GM12878 (cell line): ENCODE measurements around the gene MEGF11. TPM values are rescaled to one million over a fixed set of nuclear protein-coding genes. Genes with fewer than 3 reads are reported as not detected.

Experiments used
- BCL11A ChIP-seq: IDR thresholded peaks from 2 replicates; pipeline ENCODE4 v1.6.1; 2011; ENCODE audit warnings: low read depth, low read length
- EGR1 ChIP-seq, 2 experiments: IDR thresholded peaks; 1 replicate in 1 of 2; 2 replicates in 1 of 2; pipeline ENCODE4 v1.6.1; 2011 to 2012; ENCODE audit warnings: low read depth in 2 of 2, low read length in 2 of 2, borderline replicate concordance in 1 of 2, mild to moderate bottlenecking in 1 of 2, moderate library complexity in 1 of 2
- EP300 ChIP-seq, 2 experiments: fragments of 150-350 bp in 1 of 2; IDR thresholded peaks; 2 replicates each; pipeline ENCODE4 v1.6.1; 2011 to 2012; ENCODE audit warnings: low read depth in 2 of 2, low read length in 2 of 2, borderline replicate concordance in 1 of 2, improper control_type of control experiment in 1 of 2, inconsistent platforms in 1 of 2; ENCODE audit not compliant: control insufficient read depth in 1 of 2
- JUNB ChIP-seq: IDR thresholded peaks from 2 replicates; pipeline ENCODE4 v1.6.1; 2016; ENCODE audit warnings: antibody characterized with exemption, mild to moderate bottlenecking
- LARP7 ChIP-seq: fragments of 450-650 bp; IDR thresholded peaks from 2 replicates; pipeline ENCODE4 v1.6.1; 2017; ENCODE audit warnings: mild to moderate bottlenecking
- POLR2AphosphoS5 ChIP-seq: IDR thresholded peaks from 2 replicates; pipeline ENCODE4 v1.6.1; 2011; ENCODE audit warnings: mild to moderate bottlenecking, low read length, inconsistent platforms
- SMAD1 ChIP-seq: fragments of 450-650 bp; IDR thresholded peaks from 2 replicates; pipeline ENCODE4 v1.6.1; 2018; ENCODE audit warnings: mild to moderate bottlenecking, low read depth; ENCODE audit not compliant: partially characterized antibody
- SPI1 ChIP-seq: IDR thresholded peaks from 2 replicates; pipeline ENCODE4 v1.6.1; 2011; ENCODE audit warnings: low read depth, mild to moderate bottlenecking, low read length, moderate library complexity, borderline replicate concordance; ENCODE audit not compliant: insufficient read depth
- ZNF207 ChIP-seq: fragments of 450-650 bp; IDR thresholded peaks from 2 replicates; pipeline ENCODE4 v1.6.1; 2014; ENCODE audit warnings: antibody characterized with exemption, mild to moderate bottlenecking, borderline replicate concordance
- polyA plus RNA-seq, 11 experiments: library from polyadenylated mRNA; depleted of rRNA in 4 of 11; unstranded in 6 of 11; stranded (reverse) in 5 of 11; fragments of >200 nt; fragmentation: Nextera tagmentation in 4 of 11; fragmentation: Illumina TruSeq in 1 of 11; extraction: Ambion mirVana in 4 of 11; extraction: Trizol in 1 of 11; gene quantifications; 1 replicate in 1 of 11; 2 replicates in 10 of 11; pipeline versions ENCODE4 v1.2.1 to v1.2.3, GENCODE V29; 2011 to 2016; ENCODE audit warnings: inconsistent platforms in 2 of 11, missing spikeins in 2 of 11, low read depth in 1 of 11
- total RNA-seq, 4 experiments: library from RNA; depleted of rRNA in 3 of 4; stranded (reverse); fragments of >200 nt in 3 of 4; fragmentation: Illumina TruSeq in 1 of 4; extraction: Trizol in 1 of 4; gene quantifications; 2 replicates each; pipeline versions ENCODE4 v1.2.1 to v1.2.3, GENCODE V29; 2013 to 2021
- TF ChIP-seq, protein P1 (sequence below): fragments of 450-650 bp; IDR thresholded peaks from 2 replicates; pipeline ENCODE4 v1.6.1; 2018; ENCODE audit warnings: mild to moderate bottlenecking, low read depth, moderate library complexity; ENCODE audit not compliant: partially characterized antibody
- TF ChIP-seq, protein P2 (sequence below): IDR thresholded peaks from 2 replicates; pipeline ENCODE4 v1.6.1; 2011; ENCODE audit warnings: low read depth, low read length, improper control_type of control experiment, borderline replicate concordance
- TF ChIP-seq, protein P3 (sequence below): fragments of 450-650 bp; IDR thresholded peaks from 2 replicates; pipeline ENCODE4 v1.6.1; 2017; ENCODE audit warnings: mild to moderate bottlenecking, moderate library complexity
- TF ChIP-seq, protein P4 (sequence below): fragments of 450-650 bp; formaldehyde crosslinking; IDR thresholded peaks from 2 replicates; pipeline ENCODE4 v1.4.0; 2020; ENCODE audit warnings: mild to moderate bottlenecking, moderate library complexity

Gene MEGF11
- total and polyA plus RNA-seq, 10 of the 15 experiments (the other 5 are each of a cell fraction or from before 2014, with no cell fraction given), result 0.03 to 1.7 (median 0.49) TPM

DNA sequence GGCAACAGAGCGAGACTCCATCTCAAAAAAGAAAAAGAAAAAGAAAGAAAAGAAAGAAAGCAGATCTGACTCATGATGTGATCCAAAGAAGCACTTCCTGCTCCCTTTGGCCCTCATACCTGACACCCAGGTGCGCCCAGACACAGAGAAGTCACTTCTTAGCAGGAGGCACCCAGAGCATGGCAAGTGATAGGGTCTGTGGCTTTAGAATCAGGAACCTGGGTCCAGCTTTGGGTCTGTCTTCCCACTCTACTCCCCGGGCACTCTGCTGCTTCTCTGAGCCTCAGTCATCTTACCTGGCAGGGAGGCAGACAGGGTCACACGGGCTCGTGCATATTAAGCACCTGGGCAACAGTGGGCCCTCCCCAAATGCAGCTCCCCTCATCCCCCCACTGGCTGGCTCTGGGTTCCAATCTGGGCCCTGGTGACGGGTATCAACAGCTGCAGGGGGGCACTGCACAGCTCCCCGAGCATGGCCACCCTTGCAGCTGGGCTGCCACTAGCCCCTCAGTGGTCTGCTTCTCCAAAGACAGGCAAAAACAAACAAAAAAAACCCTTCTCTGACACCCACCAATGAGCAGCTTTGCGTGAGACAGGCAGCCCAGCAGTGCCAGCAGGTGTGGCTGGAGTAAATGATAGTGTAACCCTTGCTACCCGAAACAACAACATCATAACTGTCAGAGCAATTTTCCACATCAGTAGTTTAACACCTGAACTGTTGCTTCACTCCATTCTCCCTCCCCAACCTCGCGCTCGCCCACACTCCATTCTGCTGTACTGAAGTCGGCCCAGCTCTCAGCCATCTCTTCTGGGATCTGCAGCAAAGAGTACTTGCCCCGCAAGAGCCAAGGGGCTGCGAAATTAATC lies 99.8 kb downstream of the MEGF11 start (continued):
- TF ChIP-seq, protein P1, sequence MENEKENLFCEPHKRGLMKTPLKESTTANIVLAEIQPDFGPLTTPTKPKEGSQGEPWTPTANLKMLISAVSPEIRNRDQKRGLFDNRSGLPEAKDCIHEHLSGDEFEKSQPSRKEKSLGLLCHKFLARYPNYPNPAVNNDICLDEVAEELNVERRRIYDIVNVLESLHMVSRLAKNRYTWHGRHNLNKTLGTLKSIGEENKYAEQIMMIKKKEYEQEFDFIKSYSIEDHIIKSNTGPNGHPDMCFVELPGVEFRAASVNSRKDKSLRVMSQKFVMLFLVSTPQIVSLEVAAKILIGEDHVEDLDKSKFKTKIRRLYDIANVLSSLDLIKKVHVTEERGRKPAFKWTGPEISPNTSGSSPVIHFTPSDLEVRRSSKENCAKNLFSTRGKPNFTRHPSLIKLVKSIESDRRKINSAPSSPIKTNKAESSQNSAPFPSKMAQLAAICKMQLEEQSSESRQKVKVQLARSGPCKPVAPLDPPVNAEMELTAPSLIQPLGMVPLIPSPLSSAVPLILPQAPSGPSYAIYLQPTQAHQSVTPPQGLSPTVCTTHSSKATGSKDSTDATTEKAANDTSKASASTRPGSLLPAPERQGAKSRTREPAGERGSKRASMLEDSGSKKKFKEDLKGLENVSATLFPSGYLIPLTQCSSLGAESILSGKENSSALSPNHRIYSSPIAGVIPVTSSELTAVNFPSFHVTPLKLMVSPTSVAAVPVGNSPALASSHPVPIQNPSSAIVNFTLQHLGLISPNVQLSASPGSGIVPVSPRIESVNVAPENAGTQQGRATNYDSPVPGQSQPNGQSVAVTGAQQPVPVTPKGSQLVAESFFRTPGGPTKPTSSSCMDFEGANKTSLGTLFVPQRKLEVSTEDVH, result peak; percentile 33
- no peak for TF ChIP-seq SPI1
- TF ChIP-seq, protein P2, sequence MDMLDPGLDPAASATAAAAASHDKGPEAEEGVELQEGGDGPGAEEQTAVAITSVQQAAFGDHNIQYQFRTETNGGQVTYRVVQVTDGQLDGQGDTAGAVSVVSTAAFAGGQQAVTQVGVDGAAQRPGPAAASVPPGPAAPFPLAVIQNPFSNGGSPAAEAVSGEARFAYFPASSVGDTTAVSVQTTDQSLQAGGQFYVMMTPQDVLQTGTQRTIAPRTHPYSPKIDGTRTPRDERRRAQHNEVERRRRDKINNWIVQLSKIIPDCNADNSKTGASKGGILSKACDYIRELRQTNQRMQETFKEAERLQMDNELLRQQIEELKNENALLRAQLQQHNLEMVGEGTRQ, result no peak
- TF ChIP-seq EGR1 (IDR thresholded peaks at IDR 0.05; ENCODE audit: borderline replicate concordance in 1 of 2, low read depth in 2 of 2, low read length in 2 of 2), result no peak
- TF ChIP-seq, protein P3, sequence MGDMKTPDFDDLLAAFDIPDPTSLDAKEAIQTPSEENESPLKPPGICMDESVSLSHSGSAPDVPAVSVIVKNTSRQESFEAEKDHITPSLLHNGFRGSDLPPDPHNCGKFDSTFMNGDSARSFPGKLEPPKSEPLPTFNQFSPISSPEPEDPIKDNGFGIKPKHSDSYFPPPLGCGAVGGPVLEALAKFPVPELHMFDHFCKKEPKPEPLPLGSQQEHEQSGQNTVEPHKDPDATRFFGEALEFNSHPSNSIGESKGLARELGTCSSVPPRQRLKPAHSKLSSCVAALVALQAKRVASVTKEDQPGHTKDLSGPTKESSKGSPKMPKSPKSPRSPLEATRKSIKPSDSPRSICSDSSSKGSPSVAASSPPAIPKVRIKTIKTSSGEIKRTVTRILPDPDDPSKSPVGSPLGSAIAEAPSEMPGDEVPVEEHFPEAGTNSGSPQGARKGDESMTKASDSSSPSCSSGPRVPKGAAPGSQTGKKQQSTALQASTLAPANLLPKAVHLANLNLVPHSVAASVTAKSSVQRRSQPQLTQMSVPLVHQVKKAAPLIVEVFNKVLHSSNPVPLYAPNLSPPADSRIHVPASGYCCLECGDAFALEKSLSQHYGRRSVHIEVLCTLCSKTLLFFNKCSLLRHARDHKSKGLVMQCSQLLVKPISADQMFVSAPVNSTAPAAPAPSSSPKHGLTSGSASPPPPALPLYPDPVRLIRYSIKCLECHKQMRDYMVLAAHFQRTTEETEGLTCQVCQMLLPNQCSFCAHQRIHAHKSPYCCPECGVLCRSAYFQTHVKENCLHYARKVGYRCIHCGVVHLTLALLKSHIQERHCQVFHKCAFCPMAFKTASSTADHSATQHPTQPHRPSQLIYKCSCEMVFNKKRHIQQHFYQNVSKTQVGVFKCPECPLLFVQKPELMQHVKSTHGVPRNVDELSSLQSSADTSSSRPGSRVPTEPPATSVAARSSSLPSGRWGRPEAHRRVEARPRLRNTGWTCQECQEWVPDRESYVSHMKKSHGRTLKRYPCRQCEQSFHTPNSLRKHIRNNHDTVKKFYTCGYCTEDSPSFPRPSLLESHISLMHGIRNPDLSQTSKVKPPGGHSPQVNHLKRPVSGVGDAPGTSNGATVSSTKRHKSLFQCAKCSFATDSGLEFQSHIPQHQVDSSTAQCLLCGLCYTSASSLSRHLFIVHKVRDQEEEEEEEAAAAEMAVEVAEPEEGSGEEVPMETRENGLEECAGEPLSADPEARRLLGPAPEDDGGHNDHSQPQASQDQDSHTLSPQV, result no peak
- peak; percentile 79 to 99 for TF ChIP-seq EP300 (IDR thresholded peaks at IDR 0.05; ENCODE audit: borderline replicate concordance in 1 of 2, control insufficient read depth in 1 of 2, low read depth in 2 of 2, low read length in 2 of 2)
- TF ChIP-seq SMAD1, result no peak
- TF ChIP-seq BCL11A, result peak; percentile 83
- TF ChIP-seq JUNB, result peak; percentile 19; the same call in 1 of the 2 replicates
- no peak; the same call in 1 of the 2 replicates for TF ChIP-seq ZNF207
- no peak for TF ChIP-seq POLR2AphosphoS5
- TF ChIP-seq, protein P4, sequence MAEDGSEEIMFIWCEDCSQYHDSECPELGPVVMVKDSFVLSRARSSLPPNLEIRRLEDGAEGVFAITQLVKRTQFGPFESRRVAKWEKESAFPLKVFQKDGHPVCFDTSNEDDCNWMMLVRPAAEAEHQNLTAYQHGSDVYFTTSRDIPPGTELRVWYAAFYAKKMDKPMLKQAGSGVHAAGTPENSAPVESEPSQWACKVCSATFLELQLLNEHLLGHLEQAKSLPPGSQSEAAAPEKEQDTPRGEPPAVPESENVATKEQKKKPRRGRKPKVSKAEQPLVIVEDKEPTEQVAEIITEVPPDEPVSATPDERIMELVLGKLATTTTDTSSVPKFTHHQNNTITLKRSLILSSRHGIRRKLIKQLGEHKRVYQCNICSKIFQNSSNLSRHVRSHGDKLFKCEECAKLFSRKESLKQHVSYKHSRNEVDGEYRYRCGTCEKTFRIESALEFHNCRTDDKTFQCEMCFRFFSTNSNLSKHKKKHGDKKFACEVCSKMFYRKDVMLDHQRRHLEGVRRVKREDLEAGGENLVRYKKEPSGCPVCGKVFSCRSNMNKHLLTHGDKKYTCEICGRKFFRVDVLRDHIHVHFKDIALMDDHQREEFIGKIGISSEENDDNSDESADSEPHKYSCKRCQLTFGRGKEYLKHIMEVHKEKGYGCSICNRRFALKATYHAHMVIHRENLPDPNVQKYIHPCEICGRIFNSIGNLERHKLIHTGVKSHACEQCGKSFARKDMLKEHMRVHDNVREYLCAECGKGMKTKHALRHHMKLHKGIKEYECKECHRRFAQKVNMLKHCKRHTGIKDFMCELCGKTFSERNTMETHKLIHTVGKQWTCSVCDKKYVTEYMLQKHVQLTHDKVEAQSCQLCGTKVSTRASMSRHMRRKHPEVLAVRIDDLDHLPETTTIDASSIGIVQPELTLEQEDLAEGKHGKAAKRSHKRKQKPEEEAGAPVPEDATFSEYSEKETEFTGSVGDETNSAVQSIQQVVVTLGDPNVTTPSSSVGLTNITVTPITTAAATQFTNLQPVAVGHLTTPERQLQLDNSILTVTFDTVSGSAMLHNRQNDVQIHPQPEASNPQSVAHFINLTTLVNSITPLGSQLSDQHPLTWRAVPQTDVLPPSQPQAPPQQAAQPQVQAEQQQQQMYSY (CRISPR knock-in tag), result no peak
- TF ChIP-seq LARP7, result no peak
